Fibroblast of villous mesenchyme (primary cell): ENCODE measurements around the gene ALPL. TPM values are rescaled to one million over a fixed set of nuclear protein-coding genes. Genes with fewer than 3 reads are reported as not detected.

ENCODE experiments used
- DNase-seq: peaks from one replicate; pipeline ENCODE4 v3.0.0-alpha.2; 2010; ENCODE audit warnings: low read depth
- H3K4me3 ChIP-seq: 2 replicates; pipeline ENCODE4 v1.5.1; 2011; ENCODE audit warnings: low read depth, mild to moderate bottlenecking, low read length
- CTCF ChIP-seq: IDR thresholded peaks from 2 replicates; pipeline ENCODE4 v1.5.1; 2012; ENCODE audit warnings: low read depth, mild to moderate bottlenecking, low read length; ENCODE audit not compliant: insufficient read depth
- total RNA-seq: library from RNA; depleted of rRNA; stranded (reverse); fragments of >200 nt; gene quantifications from 2 replicates; pipeline ENCODE4 v1.2.3, GENCODE V29; 2012

ALPL gene
- total RNA-seq, 1 donor: 1.7 TPM

- DNase-seq: no peak
- no peak for TF ChIP-seq CTCF
- H3K4me3 ChIP-seq: no peak overlapping the region
These were observed 22.0 kb downstream of the ALPL start for GRCh38 chr1:21531241-21531640.

GRCh38 chr1:21532496-21532895, 23.3 kb downstream of the ALPL start:
- TF ChIP-seq CTCF: no peak
- no peak for DNase-seq
- H3K4me3 ChIP-seq: no peak overlapping the region

- no peak for DNase-seq
- no peak for TF ChIP-seq CTCF
- H3K4me3 ChIP-seq: no peak overlapping the region
These were observed 23.8 kb downstream of the ALPL start for GRCh38 chr1:21532992-21533534.

GRCh38 chr1:21534146-21534545, 24.9 kb downstream of the ALPL start:
- DNase-seq: no peak
- TF ChIP-seq CTCF: no peak
- H3K4me3 ChIP-seq: no peak overlapping the region

- peak; percentile 62 for TF ChIP-seq CTCF
- H3K4me3 ChIP-seq: no peak overlapping the region
- peak; percentile 68 for DNase-seq
These were observed 25.6 kb downstream of the ALPL start for GRCh38 chr1:21534674-21535378.

- H3K4me3 ChIP-seq: no peak overlapping the region
- no peak for DNase-seq
- no peak for TF ChIP-seq CTCF
These were observed 27.0 kb downstream of the ALPL start for GRCh38 chr1:21536218-21536617.

- H3K4me3 ChIP-seq: no peak overlapping the region
- no peak for DNase-seq
- no peak for TF ChIP-seq CTCF
These were observed 28.3 kb downstream of the ALPL start for GRCh38 chr1:21537511-21537931.
